HL-60/S4 treated with retinoic acid at 250 ng/mL for 4 days and 3 days (cell line): ENCODE data around the gene MYH14.
"Not testable (repeated sequence)": the region's sequence is repeated elsewhere in the genome, so short reads cannot be mapped to it uniquely, and the experiment has no call there.

Source experiments
- in situ Hi-C: fragments of 300-500 bp; cut with MboI; formaldehyde crosslinking; loops from 2 replicates; pipeline ENCODE4 v1.7.0; 2022; ENCODE audit warnings: low sequenced_read_pairs

Gene MYH14

DNA sequence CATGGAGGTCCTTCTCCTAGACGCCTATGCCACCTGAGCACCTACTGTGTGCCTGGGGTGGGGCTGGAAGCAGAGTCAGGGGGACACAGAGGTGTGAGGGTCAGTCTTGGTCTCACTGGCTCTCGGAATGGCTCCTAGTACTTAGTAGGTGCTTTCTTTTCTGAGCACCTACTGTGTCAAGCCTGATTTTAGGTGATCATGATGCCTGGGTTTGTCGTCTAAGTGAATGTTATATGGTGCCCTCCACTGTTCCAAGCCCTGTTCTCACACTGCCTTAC lies 20.0 kb downstream of the MYH14 start:
- in situ Hi-C loops = no loop called here

DNA sequence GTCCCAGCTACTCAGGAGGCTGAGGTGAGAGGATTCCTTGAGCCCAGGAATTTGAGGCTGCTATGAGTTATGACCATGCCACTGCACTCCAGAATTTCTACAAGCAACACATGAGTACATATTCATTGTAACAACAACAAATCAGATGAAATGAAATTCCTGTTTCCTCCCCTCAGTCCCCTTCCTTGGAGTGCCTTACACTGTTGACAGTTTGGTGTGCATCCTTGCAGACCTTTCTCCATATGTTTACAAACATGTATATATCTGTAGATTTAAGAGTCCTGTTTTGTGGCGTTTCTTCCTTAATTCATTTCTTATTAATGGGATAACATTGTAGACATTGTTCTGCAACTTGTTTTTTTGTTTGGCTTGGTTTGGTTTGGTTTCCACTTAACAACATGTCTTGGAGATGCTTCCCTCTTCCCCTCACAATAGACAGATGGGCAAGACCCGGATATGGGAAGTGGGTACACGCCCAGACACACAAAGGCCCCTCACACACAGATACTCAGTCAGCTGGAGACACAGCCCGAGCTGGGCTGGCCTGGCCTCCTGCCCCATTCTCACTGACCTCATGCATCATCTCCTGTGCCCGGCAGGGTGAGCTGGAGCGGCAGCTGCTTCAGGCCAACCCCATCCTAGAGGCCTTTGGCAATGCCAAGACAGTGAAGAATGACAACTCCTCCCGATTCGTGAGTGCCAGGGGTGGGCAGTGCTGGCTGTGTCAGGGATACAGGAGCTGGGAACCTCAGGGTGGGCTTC lies 21.7 kb downstream of the MYH14 start:
- in situ Hi-C loops = no loop called here

DNA sequence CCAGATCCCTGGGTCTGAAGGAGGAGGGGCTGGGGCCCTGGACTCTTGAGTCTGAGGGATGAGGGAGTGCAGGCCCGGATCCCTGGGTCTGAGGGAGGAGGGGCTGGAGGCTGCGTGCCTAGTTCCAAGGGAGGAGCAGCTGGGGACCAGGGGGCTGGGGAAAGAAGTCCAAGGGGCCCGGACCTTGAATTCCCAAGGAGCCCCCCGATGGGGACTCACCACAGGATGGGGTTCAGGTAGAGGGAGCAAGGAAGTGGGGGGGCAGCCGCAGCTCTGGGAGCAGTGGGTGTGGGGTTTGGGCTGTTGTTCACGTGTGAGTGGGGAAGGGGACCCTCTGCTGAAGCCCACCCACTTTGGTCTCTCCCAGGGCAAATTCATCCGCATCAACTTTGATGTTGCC lies 23.1 kb downstream of the MYH14 start:
- in situ Hi-C loops = no loop called here

DNA sequence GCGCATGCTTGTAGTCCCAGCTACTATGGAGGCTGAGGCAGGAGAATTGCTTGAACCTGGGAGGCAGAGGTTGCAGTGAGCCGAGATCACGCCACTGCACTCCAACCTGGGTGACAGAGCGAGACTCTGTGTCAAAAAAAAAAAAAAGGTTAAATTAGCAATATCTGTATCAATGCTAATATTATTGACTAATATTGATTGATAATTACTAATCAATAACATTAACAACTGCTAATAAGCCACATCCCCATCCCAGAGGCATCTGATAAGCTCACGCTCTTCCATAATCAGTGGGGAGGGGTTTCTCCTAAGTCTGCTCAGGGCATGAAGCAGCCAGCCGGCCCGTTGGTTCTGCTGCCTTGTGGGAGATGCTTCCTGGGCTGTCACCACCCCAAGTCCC lies 24.7 kb downstream of the MYH14 start:
- in situ Hi-C loops = not testable (repeated sequence)

DNA sequence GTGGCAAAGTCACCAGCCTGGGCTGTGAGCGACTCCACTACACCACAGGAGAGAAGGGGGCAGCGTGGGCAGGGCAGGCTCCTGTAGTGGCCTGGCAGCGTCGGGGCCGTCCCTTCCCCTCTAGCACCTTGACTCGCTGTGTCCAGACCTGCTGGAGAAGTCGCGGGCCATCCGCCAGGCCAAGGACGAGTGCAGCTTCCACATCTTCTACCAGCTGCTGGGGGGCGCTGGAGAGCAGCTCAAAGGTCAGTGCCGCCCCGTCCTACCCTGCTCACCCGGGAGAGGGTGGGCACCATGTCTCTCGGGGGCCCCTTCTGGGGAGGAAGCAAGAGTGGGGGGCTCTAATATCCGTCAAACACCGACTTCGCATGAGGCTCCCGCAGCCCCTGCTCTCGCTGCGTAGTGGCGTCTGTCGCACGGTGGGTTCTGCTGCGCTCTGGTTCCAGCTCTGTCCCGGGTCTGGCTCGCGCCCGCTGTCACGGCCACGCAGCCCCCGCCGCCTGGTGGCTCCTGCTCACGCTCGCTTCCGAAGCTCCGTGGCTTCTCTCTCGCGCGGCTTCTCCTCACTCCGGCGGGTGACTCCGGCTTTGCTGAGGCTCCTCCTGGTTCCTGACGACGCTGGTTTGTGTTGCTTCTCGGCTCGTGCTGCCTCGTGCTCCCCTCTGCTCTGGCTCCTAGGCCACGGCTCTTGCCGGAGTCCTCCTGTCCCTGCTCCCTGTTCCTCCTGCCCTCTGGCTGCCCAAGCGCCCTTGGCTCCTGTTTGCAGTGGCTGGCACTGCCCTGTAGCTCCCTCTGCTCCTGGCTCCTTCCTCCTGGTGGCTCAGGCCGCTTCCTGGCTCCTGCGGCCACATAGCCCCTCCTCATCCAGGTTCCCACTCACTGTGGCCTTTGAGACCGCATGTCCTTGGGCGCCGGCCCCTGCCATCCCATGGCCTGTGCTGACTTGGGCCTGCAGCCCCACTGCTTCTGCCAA lies 27.2 kb downstream of the MYH14 start:
- in situ Hi-C loops = no loop called here

DNA sequence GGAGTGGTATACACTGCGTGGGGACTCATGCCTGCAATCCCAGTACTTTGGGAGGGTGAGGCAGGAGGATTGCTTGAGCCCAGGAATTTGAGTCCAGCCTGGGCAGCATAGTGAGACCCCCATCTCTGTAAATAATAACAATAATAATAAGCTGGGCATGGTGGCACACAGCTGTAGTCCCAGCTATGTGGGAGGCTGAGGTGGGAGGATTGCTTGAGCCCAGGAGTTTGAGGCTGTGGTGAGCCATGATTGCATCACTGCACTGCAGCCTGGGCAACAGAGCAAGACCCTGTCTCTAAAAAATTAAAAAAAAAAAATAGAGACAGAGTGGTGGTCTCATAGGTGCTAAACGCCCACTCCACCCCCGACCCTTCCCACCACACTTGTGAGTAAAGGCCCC lies 28.0 kb downstream of the MYH14 start:
- in situ Hi-C loops = not testable (repeated sequence)

DNA sequence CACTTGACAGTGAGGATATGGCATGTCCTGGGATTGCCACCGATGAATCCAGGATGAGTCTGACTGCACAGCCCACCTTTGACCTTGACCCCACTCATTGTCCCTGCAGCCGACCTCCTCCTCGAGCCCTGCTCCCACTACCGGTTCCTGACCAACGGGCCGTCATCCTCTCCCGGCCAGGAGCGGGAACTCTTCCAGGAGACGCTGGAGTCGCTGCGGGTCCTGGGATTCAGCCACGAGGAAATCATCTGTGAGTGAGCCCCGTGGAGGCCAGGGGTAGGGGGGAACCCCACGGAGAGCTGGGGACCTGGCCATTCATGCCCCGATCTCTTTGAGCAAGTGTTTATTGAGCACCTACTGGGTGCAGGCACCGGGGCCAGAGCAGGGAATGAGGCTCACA lies 28.4 kb downstream of the MYH14 start:
- in situ Hi-C loops = no loop called here

DNA sequence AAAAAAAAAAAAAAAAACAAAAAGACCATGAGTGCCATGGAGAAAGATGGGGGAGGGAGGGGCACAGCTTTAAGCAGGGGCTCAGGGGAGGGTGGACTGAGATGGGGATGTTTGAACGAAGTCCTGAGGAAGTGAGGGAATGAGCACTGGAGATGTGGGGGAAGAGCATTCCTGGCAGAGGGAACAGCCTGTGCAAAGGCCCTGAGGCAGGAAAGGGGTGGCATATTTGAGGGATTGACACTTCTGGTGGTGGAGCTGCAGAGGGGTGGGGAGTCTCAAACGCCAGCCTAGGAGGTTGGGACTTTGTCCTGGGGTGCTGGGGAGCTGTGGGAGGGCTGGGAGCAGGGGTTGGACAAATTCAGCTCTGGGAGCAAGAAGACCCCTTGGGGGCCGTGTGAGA lies 29.2 kb downstream of the MYH14 start:
- in situ Hi-C loops = no loop called here

DNA sequence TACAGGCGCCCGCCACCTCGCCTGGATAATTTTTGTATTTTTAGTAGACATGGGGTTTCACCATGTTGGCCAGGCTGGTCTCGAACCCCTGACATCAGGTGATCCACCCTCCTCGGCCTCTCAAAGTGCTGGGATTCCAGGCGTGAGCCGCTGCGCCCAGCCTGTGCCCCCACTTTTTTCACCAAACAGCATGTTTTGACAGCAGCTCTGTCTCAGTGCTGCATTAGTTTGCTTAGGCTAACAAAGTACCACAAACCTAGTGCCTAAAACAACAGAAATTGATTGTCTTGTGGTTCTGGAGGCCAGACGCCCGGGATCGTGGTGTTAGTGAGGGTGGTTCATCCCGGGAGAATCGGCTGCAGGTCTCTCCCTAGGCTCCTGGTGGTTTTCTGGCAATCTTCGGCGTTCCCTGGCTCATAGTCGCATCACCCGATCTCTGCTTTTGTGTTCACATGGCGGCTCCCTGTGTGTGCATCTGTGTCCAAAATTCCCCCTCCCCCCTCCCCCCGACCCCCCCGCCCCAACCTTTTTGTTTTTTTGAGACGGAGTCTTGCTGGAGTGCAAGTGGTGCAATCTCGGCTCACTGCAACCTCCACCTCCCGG lies 30.0 kb downstream of the MYH14 start:
- in situ Hi-C loops = no loop called here

DNA sequence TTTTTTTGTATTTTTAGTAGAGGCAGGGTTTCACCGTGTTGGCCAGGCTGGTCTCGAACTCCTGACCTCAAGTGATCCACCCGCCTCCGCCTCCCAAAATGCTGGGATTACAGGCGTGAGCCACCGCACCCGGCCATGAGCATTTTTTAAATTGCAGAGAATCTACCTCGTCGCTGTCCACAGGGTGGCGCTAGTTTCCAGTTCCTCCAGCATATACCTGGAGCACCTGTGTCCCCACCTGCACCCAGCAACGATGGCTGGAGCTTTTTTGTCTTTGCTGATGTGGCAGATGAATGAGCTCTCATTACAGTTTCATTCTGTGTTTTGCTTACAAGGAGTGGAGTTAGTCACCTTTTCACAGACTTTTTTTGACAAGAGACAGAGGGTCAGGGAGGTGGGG lies 34.1 kb downstream of the MYH14 start:
- in situ Hi-C loops = not testable (repeated sequence)

DNA sequence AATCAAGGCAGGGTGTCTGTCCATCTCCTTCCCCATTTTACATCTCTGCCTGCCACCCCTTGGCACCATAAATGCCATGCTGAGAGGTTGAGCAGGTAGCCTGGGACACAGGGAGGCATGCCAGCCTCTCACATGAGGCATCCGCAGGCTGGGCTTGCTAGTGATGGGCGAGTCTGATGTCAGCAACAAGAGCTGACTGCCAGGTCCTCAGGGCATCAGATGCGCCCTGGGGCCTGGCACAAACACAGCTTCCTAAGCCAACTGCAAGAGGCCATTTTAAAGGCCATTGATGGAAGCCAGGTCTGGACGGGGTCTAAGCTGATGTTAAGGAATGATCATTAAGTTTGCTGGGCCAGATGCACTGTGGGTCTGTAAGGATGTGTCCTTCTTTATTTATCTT lies 34.6 kb downstream of the MYH14 start:
- in situ Hi-C loops = no loop called here

DNA sequence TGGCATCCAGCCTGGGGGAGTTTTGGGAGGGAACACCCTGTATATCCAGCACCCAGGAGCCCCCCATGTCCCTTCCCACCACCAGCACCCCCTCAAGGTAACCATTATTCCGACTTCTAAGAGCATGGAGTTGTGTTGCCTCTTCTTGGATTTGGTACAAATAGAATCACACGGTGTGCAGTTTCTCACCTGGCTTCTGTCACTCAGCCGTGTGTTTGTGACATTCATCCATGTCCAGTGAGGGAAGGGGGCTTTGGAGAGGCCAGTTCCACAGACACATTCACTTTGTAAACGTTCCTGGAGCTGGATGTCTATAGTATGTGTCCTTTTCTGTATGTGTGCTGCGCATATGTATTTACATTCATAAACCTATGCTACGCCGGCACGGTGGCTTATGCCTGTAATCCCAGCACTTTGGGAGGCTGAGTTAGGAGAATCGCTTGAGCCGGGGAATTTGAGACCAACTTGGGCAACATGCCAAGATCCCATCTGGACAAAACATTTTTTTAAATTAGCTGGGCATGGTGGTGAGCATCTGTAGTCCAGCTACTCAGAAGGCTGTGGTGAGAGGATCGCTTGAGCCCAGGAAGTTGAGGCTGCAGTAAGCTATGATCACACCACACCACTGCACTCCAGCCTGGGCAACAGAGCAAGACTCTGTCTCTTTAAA lies 36.6 kb downstream of the MYH14 start:
- in situ Hi-C loops = no loop called here

DNA sequence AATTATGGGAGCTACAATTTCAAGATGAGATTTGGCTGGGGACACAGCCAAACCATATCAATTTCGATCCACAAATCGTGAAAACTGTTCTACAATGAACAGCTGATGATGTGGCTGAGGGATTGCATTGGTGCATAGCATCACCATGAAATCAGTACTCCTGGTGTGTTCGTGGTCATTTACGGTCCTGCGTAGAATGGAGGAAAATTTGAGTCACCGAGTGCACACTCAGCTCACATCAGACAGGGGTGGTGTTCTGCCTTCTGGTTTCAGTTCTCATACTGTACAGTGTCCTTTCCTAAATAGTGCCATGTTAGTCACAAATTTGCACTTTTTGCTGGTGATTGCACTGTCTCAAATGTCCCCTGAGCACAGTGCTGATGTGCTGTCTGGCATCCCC lies 39.2 kb downstream of the MYH14 start:
- in situ Hi-C loops = no loop called here

DNA sequence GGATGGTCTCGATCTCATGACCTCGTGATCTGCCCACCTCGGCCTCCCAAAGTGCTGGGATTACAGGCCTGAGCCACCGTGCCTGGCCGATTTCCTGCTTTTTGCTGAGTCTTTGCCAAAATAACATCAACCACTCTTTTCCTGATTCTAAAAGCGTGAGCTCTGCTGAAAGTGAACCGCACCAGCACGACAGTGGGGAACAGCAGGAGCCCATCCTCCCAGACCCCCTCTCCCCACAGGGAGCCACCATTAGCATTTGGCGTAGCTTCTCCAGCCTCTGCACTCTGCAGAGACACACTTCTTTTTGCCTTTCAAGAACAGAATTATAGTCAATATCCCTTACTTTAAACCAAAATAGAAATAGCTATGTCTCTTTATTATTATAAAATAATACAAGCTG lies 41.3 kb downstream of the MYH14 start:
- in situ Hi-C loops = no loop called here

DNA sequence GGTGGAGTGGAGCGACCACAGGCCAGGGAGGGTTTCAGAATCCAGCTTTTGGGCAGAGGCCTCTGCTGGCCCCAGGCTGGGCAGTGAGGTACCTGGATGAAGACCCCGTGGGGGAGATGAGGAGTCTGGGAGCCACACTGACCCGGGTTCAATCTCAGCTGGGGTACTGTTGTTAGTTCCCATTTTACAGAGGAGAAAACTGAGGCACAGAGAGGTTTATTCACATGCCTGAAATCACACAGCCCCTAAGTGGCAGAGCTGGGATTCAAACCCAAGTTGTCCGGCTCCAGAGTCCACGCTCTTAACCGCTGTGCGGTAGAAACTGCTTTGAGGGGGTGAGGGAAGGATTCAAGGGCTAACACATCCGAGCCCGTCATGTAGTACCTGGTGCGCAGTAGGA lies 45.0 kb downstream of the MYH14 start:
- in situ Hi-C loops = no loop called here

DNA sequence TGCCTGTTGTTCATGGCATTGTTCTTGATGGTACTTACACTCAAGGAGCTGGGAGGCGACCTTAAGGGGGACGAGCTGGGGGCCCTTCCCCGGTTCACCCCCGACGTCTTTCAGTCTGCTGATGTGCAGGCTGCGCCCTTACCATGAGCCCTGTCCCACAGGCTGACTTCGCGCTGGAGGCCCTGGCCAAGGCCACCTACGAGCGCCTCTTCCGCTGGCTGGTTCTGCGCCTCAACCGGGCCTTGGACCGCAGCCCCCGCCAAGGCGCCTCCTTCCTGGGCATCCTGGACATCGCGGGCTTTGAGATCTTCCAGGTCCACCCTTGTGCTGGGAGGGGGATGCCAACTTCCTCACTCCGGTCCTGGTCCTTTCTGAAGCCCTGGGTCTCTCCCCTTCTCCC lies 45.4 kb downstream of the MYH14 start:
- in situ Hi-C loops = no loop called here

DNA sequence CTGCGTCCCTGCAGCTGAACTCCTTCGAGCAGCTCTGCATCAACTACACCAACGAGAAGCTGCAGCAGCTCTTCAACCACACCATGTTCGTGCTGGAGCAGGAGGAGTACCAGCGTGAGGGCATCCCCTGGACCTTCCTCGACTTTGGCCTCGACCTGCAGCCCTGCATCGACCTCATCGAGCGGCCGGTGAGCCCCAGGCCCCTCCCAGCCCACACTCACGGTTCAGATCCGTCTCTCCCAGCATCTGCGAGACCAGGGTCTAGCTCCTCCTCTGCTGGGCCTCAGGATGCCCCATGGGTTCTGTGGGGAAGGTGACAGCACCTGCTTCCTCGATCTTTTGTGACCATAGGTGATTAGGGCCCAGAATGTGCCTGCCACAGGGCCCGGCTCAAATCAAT lies 46.2 kb downstream of the MYH14 start:
- in situ Hi-C loops = no loop called here

DNA sequence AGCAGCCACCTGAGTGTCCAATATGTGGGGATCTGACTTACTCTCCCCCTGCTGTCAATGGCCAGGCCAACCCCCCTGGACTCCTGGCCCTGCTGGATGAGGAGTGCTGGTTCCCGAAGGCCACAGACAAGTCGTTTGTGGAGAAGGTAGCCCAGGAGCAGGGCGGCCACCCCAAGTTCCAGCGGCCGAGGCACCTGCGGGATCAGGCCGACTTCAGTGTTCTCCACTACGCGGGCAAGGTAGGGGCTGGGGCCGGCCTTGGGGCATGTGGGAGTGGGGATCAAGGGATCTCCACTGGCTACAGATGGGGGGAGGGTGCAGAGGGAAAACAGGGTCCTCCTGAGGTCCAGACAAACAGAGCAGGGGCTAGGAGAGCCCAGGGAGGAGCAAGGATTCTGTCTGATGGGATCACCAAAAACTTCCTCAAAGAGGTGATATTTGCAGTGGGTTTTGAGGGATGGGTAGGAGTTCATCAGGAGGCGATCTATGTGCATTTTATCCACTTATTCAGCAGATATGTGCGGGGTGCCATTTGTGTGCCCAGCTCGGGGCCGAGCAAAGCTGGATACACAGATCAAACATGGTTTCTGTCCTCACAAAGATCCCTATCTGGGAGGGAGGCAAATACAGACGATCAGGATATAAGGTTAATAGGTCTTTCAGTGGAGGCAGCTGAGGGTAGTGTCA lies 47.2 kb downstream of the MYH14 start:
- in situ Hi-C loops = no loop called here

DNA sequence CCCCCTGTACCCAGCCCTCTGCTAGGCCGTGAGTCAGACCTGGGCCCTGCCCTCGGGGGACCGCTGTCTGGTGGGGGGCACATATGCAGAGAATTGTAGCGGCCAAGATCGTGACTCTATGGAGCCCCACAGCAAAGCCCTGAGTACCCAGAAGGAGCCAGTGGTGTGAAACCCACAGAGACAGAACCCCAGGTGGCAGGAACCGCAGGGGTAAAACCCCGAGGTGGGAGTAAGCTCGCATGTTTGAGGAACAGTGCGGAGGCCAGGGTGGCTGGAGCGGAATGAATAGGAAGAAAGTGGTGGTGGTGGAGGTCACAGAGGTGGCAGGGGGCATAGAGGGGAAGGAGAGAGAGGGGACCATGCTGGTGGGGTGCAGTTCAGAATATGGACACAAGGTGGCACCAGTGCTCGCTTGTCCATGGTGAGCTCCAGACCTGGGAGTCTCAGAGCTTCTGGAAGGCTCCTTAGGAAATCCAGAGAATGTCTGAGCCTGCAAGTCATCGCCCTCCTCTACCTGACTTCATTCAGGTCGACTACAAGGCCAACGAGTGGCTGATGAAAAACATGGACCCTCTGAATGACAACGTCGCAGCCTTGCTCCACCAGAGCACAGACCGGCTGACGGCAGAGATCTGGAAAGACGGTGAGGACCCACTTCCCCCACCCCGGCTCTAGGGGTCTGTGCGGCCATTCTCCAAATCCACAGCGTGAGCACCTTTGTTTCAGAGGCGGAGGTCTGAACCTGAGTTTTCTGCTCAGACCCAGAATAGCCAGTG lies 48.9 kb downstream of the MYH14 start:
- in situ Hi-C loops = no loop called here

DNA sequence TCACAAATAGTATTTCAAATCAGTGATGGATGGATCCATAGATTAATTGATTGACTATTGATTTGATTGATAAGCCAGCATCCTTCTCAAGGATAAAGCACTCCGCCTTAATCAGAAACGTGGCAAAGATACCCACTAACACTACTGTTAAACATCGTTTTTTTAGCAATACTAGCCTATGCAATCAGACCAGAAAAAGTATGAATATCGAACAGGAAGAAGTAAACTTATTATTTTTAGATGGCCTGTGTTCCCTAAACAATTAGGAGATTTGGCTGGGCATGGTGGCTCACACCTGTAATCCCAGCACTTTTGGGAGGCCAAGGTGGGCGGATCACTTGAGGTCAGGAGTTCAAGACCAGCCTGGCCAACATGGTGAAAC lies 49.5 kb downstream of the MYH14 start:
- in situ Hi-C loops = no loop called here
